Calu3 (cell line): ENCODE results near the gene PTGES. TPM values are rescaled to one million over a fixed set of nuclear protein-coding genes. Genes with fewer than 3 reads are reported as not detected.
A peak's percentile ranks its signal among the peaks of the same experiment; 100 is the strongest.
"Not testable (repeated sequence)": the region's sequence is repeated elsewhere in the genome, so short reads cannot be mapped to it uniquely, and the experiment has no call there.

Experiments
- BruUV-seq: library from RNA; stranded (reverse); fragments of 400-500 nt; replicated peaks from 2 replicates; lab custom pipeline; 2021; lab: Mats Ljungman, UMichigan
- CTCF ChIA-PET: fragments of 300-600 bp; sonication (Branson Sonifier 250); formaldehyde crosslinking; loops from one replicate; lab custom pipeline; 2022; ENCODE audit warnings: antibody characterized with exemption; lab: Charles Lee
- DNase-seq: peaks from one replicate; pipeline ENCODE4 v3.0.0; 2022
- H3K27ac Mint-ChIP-seq: one replicate; pipeline ENCODE4 v1.8.0; 2022; ENCODE audit warnings: mixed read lengths; ENCODE audit not compliant: unreplicated experiment
- H3K27me3 Mint-ChIP-seq: one replicate; pipeline ENCODE4 v1.8.0; 2022; ENCODE audit warnings: mixed read lengths; ENCODE audit not compliant: unreplicated experiment
- H3K36me3 Mint-ChIP-seq: one replicate; pipeline ENCODE4 v1.8.0; 2022; ENCODE audit warnings: mild to moderate bottlenecking, moderate library complexity, mixed read lengths; ENCODE audit not compliant: insufficient read depth, unreplicated experiment
- H3K4me1 Mint-ChIP-seq: one replicate; pipeline ENCODE4 v1.8.0; 2022; ENCODE audit warnings: mild to moderate bottlenecking, low read depth, mixed read lengths; ENCODE audit not compliant: unreplicated experiment
- H3K4me3 Mint-ChIP-seq: one replicate; pipeline ENCODE4 v1.8.0; 2022; ENCODE audit warnings: mild to moderate bottlenecking, low read depth, moderate library complexity, mixed read lengths; ENCODE audit not compliant: unreplicated experiment
- H3K9me3 Mint-ChIP-seq: one replicate; pipeline ENCODE4 v1.8.0; 2022; ENCODE audit warnings: low read depth, mixed read lengths; ENCODE audit not compliant: unreplicated experiment
- intact Hi-C: fragments of 100-400 bp; cut with micrococcal nuclease; formaldehyde crosslinking; loops from one replicate; pipeline ENCODE4 v1.10.0; 2022; ENCODE audit not compliant: unreplicated experiment
- total RNA-seq: library from RNA; stranded (reverse); gene quantifications from 2 replicates; pipeline ENCODE4 v1.2.3, GENCODE V29; 2022
- TF ChIP-seq, protein P1 (sequence below): fragments of 200-600 bp; IDR thresholded peaks from one replicate; pipeline ENCODE4 v1.8.0; 2022; ENCODE audit warnings: antibody characterized with exemption; ENCODE audit not compliant: unreplicated experiment

Gene PTGES
- total RNA-seq, 1 experiment from 2014 or later: 6.3 TPM

DNA sequence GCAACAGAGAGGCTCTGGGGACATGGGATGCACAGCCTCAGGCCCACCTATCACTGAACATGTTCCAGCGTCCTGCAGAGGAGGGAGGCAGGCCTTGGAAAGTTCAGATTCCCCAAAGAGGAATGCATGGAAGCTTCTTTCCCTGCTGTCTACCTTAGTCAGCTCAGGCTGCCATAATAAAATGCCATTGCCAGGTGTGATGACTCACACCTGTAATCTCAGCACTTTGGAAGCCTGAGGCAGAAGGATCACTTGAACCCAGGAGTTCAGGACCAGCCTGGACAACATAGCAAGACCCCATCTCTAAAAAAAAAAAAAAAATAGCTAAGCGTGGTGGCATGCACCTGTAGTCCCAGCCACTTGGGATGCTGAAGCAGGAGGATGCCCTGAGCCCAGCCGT is 25.6 kb upstream of the PTGES start:
- H3K27ac Mint-ChIP-seq: no peak overlapping the region
- TF ChIP-seq, protein P1, sequence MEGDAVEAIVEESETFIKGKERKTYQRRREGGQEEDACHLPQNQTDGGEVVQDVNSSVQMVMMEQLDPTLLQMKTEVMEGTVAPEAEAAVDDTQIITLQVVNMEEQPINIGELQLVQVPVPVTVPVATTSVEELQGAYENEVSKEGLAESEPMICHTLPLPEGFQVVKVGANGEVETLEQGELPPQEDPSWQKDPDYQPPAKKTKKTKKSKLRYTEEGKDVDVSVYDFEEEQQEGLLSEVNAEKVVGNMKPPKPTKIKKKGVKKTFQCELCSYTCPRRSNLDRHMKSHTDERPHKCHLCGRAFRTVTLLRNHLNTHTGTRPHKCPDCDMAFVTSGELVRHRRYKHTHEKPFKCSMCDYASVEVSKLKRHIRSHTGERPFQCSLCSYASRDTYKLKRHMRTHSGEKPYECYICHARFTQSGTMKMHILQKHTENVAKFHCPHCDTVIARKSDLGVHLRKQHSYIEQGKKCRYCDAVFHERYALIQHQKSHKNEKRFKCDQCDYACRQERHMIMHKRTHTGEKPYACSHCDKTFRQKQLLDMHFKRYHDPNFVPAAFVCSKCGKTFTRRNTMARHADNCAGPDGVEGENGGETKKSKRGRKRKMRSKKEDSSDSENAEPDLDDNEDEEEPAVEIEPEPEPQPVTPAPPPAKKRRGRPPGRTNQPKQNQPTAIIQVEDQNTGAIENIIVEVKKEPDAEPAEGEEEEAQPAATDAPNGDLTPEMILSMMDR: no peak
- no peaks in the 10 kb centered on the region for H3K27me3 Mint-ChIP-seq
- intact Hi-C loops: loop anchor here (10.0 kb wide), 1 partner anchor 644 kb away; no protein-coding TSS in a partner anchor
- BruUV-seq: no TSS peak
- CTCF ChIA-PET: no interaction called here
- DNase-seq: no peak
- no peak overlapping the region for H3K4me3 Mint-ChIP-seq
- H3K4me1 Mint-ChIP-seq: peaks cover 24% of the 10 kb centered on the region
- H3K9me3 Mint-ChIP-seq: no peaks in the 10 kb centered on the region
- peaks cover 16% of the 10 kb centered on the region for H3K36me3 Mint-ChIP-seq

- no peaks in the 10 kb centered on the region for H3K27me3 Mint-ChIP-seq
- TF ChIP-seq, protein P1: no peak
- H3K27ac Mint-ChIP-seq: peak overlapping the region; percentile 82
- no peak overlapping the region for H3K4me3 Mint-ChIP-seq
- BruUV-seq: no TSS peak
- H3K9me3 Mint-ChIP-seq: no peaks in the 10 kb centered on the region
- peaks cover 16% of the 10 kb centered on the region for H3K36me3 Mint-ChIP-seq
- no peak for DNase-seq
- intact Hi-C loops: loop anchor here (10.0 kb wide), 1 partner anchor 643 kb away; no protein-coding TSS in a partner anchor
- CTCF ChIA-PET: interaction anchor here (0.7 to 1.7 kb wide), 3 partner anchors 40 to 1585 kb away, joined by 3 to 11 read pairs (median 5); no protein-coding TSS in a partner anchor
- peaks cover 26% of the 10 kb centered on the region for H3K4me1 Mint-ChIP-seq
Measured at GRCh38 chr9:129777769-129778130, 24.9 kb upstream of the PTGES start.

GRCh38 chr9:129776938-129777768 is 24.3 kb upstream of the PTGES start:
- TF ChIP-seq, protein P1: no peak
- Mint-ChIP-seq H3K9me3 (no peaks in the 10 kb centered on the region), H3K27me3 (no peaks in the 10 kb centered on the region), H3K4me1 (peaks cover 26% of the 10 kb centered on the region), H3K4me3 (peak overlapping the region; percentile 22), H3K36me3 (peaks cover 16% of the 10 kb centered on the region), H3K27ac (peak overlapping the region; percentile 82)
- CTCF ChIA-PET: interaction anchor here (0.7 to 1.7 kb wide), 7 partner anchors 10 to 1585 kb away, joined by 3 to 11 read pairs (median 3); partner anchors contain the start of gene PTGES
- DNase-seq: peak; percentile 87
- BruUV-seq: no TSS peak
- intact Hi-C loops: loop anchor here (10.0 kb wide), 1 partner anchor 642 kb away; no protein-coding TSS in a partner anchor

DNA sequence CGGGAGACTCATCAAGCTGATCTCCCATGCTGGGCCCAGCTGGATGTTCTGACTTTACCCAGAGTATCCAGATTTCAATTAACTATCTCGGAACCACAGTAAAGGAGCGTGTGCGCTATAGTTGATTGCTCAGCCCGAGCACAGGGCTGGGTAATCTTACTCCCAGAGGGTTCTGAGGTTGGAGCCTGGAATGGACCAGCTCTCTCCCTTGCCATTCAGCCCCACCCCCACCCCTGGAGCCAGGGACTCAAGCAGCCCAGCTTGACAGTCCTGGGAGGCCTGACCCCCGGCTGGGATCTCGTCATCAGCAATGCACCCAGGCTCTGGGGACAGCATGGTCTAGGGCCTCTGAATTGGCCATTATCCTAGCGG is 23.7 kb upstream of the PTGES start:
- CTCF ChIA-PET: interaction anchor here (0.8 to 1.7 kb wide), 6 partner anchors 11 to 51 kb away, joined by 3 to 11 read pairs (median 4); partner anchors contain the start of gene PTGES
- intact Hi-C loops: loop anchor here (10.0 kb wide), 1 partner anchor 642 kb away; no protein-coding TSS in a partner anchor
- Mint-ChIP-seq H3K4me3 (peak overlapping the region; percentile 22), H3K27ac (no peak overlapping the region), H3K4me1 (peaks cover 26% of the 10 kb centered on the region), H3K36me3 (peaks cover 16% of the 10 kb centered on the region), H3K9me3 (no peaks in the 10 kb centered on the region), H3K27me3 (no peaks in the 10 kb centered on the region)
- TF ChIP-seq, protein P1: no peak
- no TSS peak for BruUV-seq
- DNase-seq: no peak

DNA sequence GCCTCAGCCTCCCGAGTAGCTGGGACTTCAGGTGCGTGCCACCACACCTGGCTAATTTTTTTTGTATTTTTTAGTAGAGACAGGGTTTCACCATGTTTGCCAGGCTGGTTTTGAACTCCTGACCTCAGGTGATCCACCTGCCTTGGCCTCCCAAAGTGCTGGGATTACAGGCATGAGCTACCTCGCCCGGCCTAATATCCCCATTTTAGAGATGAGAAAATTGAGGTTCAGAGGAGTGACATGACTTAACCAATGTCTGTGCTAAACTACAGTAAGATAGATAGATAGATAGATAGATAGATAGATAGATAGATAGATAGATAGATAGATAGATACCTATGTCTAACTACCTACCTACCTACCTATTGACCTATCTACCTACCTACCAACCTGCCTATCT is 23.3 kb upstream of the PTGES start:
- not testable (repeated sequence) for DNase-seq, H3K9me3 Mint-ChIP-seq, BruUV-seq, H3K27ac Mint-ChIP-seq, H3K27me3 Mint-ChIP-seq, H3K4me3 Mint-ChIP-seq
- CTCF ChIA-PET: interaction anchor here (1.7 kb wide), 1 partner anchor 39 kb away, joined by 11 read pairs; no protein-coding TSS in a partner anchor
- intact Hi-C loops: loop anchor here (10.0 kb wide), 1 partner anchor 641 kb away; no protein-coding TSS in a partner anchor
- Mint-ChIP-seq H3K36me3 (peaks cover 16% of the 10 kb centered on the region), H3K4me1 (peaks cover 26% of the 10 kb centered on the region)
